Measurements from ENCODE around the gene FAM227A.

Gene FAM227A

GRCh38 chr22:38656256-38657044, at the start of gene FAM227A, which contains the start of gene CBY1:
Gene FAM227A, minus strand, starts transcription at chr22:38656392. Its CDS starts 6,224 bp downstream, at chr22:38650168.
Gene CBY1, plus strand, starts transcription at chr22:38656638. Its CDS starts 11,417 bp downstream, at chr22:38668055.
- Histone ChIP-seq H3K27me3 (ENCODE audit: control insufficient read depth, insufficient read depth, low read length) (no peaks in the 10 kb centered on the region), H3K9me3 (ENCODE audit: control insufficient read depth, insufficient read depth, low read length) (no peaks in the 10 kb centered on the region), H3K4me1 (ENCODE audit: control insufficient read depth, insufficient read depth, low read length) (peaks cover 3% of the 10 kb centered on the region), H3K4me3 (ENCODE audit: low read depth, low read length) (peak within 1 kb of the TSS; percentile 89), H3K36me3 (ENCODE audit: control insufficient read depth, insufficient read depth, low read length) (no peaks in the 10 kb centered on the region), H3K9ac (ENCODE audit: low read depth, low read length) (peak within 1 kb of the TSS; percentile 99)

GRCh38 chr22:38705235-38706100, 49.3 kb upstream of the FAM227A start, which contains the start of gene GTPBP1:
Gene GTPBP1, plus strand, starts transcription at chr22:38705944. Its CDS starts 12 bp downstream, at chr22:38705956.
- Histone ChIP-seq H3K9ac (ENCODE audit: low read depth, low read length) (peak within 1 kb of the TSS; percentile 87), H3K27me3 (ENCODE audit: control insufficient read depth, insufficient read depth, low read length) (no peaks in the 10 kb centered on the region), H3K9me3 (ENCODE audit: control insufficient read depth, insufficient read depth, low read length) (no peaks in the 10 kb centered on the region), H3K4me1 (ENCODE audit: control insufficient read depth, insufficient read depth, low read length) (peaks cover 26% of the 10 kb centered on the region), H3K4me3 (ENCODE audit: low read depth, low read length) (peak within 1 kb of the TSS; percentile 82), H3K36me3 (ENCODE audit: control insufficient read depth, insufficient read depth, low read length) (no peaks in the 10 kb centered on the region)

- H3K4me1 ChIP-seq (ENCODE audit: control insufficient read depth, insufficient read depth, low read length) = peaks cover 26% of the 10 kb centered on the region
- H3K4me3 ChIP-seq (ENCODE audit: low read depth, low read length) = peak overlapping the region; percentile 45
- H3K36me3 ChIP-seq (ENCODE audit: control insufficient read depth, insufficient read depth, low read length) = no peaks in the 10 kb centered on the region
- H3K9ac ChIP-seq (ENCODE audit: low read depth, low read length) = no peak overlapping the region
- no peaks in the 10 kb centered on the region for H3K27me3 ChIP-seq (ENCODE audit: control insufficient read depth, insufficient read depth, low read length)
- no peaks in the 10 kb centered on the region for H3K9me3 ChIP-seq (ENCODE audit: control insufficient read depth, insufficient read depth, low read length)
Measured at GRCh38 chr22:38704654-38705234, 48.6 kb upstream of the FAM227A start.

GRCh38 chr22:38700789-38701628, 44.8 kb upstream of the FAM227A start, which contains the start of gene JOSD1:
Gene JOSD1, minus strand, starts transcription at chr22:38700943. Its CDS starts 956 bp downstream, at chr22:38699987.
- H3K9me3 ChIP-seq (ENCODE audit: control insufficient read depth, insufficient read depth, low read length) = no peaks in the 10 kb centered on the region
- peak within 1 kb of the TSS; percentile 89 for H3K4me3 ChIP-seq (ENCODE audit: low read depth, low read length)
- H3K4me1 ChIP-seq (ENCODE audit: control insufficient read depth, insufficient read depth, low read length) = peaks cover 18% of the 10 kb centered on the region
- H3K9ac ChIP-seq (ENCODE audit: low read depth, low read length) = peak within 1 kb of the TSS; percentile 81
- H3K27me3 ChIP-seq (ENCODE audit: control insufficient read depth, insufficient read depth, low read length) = no peaks in the 10 kb centered on the region
- H3K36me3 ChIP-seq (ENCODE audit: control insufficient read depth, insufficient read depth, low read length) = no peaks in the 10 kb centered on the region

- H3K9ac ChIP-seq (ENCODE audit: low read depth, low read length) = peak overlapping the region; percentile 79
- no peaks in the 10 kb centered on the region for H3K36me3 ChIP-seq (ENCODE audit: control insufficient read depth, insufficient read depth, low read length)
- peaks cover 18% of the 10 kb centered on the region for H3K4me1 ChIP-seq (ENCODE audit: control insufficient read depth, insufficient read depth, low read length)
- H3K27me3 ChIP-seq (ENCODE audit: control insufficient read depth, insufficient read depth, low read length) = no peaks in the 10 kb centered on the region
- peak overlapping the region; percentile 89 for H3K4me3 ChIP-seq (ENCODE audit: low read depth, low read length)
- H3K9me3 ChIP-seq (ENCODE audit: control insufficient read depth, insufficient read depth, low read length) = no peaks in the 10 kb centered on the region
Measured at GRCh38 chr22:38700270-38700788, 44.1 kb upstream of the FAM227A start.

GRCh38 chr22:38699784-38700183, 43.6 kb upstream of the FAM227A start:
- Histone ChIP-seq H3K4me1 (ENCODE audit: control insufficient read depth, insufficient read depth, low read length) (peaks cover 15% of the 10 kb centered on the region), H3K9me3 (ENCODE audit: control insufficient read depth, insufficient read depth, low read length) (no peaks in the 10 kb centered on the region)

GRCh38 chr22:38699143-38699542, 43.0 kb upstream of the FAM227A start:
- no peaks in the 10 kb centered on the region for H3K27me3 ChIP-seq (ENCODE audit: control insufficient read depth, insufficient read depth, low read length)
- H3K9ac ChIP-seq (ENCODE audit: low read depth, low read length) = no peak overlapping the region
- H3K4me1 ChIP-seq (ENCODE audit: control insufficient read depth, insufficient read depth, low read length) = peaks cover 13% of the 10 kb centered on the region
- no peaks in the 10 kb centered on the region for H3K9me3 ChIP-seq (ENCODE audit: control insufficient read depth, insufficient read depth, low read length)
- H3K4me3 ChIP-seq (ENCODE audit: low read depth, low read length) = peak overlapping the region; percentile 89
- H3K36me3 ChIP-seq (ENCODE audit: control insufficient read depth, insufficient read depth, low read length) = no peaks in the 10 kb centered on the region

More at GRCh38 chr22:38699784-38700183, 43.6 kb upstream of the FAM227A start:
- H3K4me3 ChIP-seq (ENCODE audit: low read depth, low read length) = peak overlapping the region; percentile 89
- H3K36me3 ChIP-seq (ENCODE audit: control insufficient read depth, insufficient read depth, low read length) = no peaks in the 10 kb centered on the region
- no peaks in the 10 kb centered on the region for H3K27me3 ChIP-seq (ENCODE audit: control insufficient read depth, insufficient read depth, low read length)
- H3K9ac ChIP-seq (ENCODE audit: low read depth, low read length) = peak overlapping the region; percentile 79

- H3K4me3 ChIP-seq (ENCODE audit: low read depth, low read length) = peak overlapping the region; percentile 89
- no peaks in the 10 kb centered on the region for H3K36me3 ChIP-seq (ENCODE audit: control insufficient read depth, insufficient read depth, low read length)
- H3K9me3 ChIP-seq (ENCODE audit: control insufficient read depth, insufficient read depth, low read length) = no peaks in the 10 kb centered on the region
- peaks cover 13% of the 10 kb centered on the region for H3K4me1 ChIP-seq (ENCODE audit: control insufficient read depth, insufficient read depth, low read length)
- H3K9ac ChIP-seq (ENCODE audit: low read depth, low read length) = no peak overlapping the region
- H3K27me3 ChIP-seq (ENCODE audit: control insufficient read depth, insufficient read depth, low read length) = no peaks in the 10 kb centered on the region
Measured at GRCh38 chr22:38698407-38699094, 42.4 kb upstream of the FAM227A start.

- Histone ChIP-seq H3K9me3 (ENCODE audit: control insufficient read depth, insufficient read depth, low read length) (no peaks in the 10 kb centered on the region), H3K4me3 (ENCODE audit: low read depth, low read length) (no peak overlapping the region), H3K36me3 (ENCODE audit: control insufficient read depth, insufficient read depth, low read length) (no peaks in the 10 kb centered on the region), H3K27me3 (ENCODE audit: control insufficient read depth, insufficient read depth, low read length) (no peaks in the 10 kb centered on the region), H3K9ac (ENCODE audit: low read depth, low read length) (no peak overlapping the region), H3K4me1 (ENCODE audit: control insufficient read depth, insufficient read depth, low read length) (peaks cover 7% of the 10 kb centered on the region)
Measured at GRCh38 chr22:38697425-38698089, 41.4 kb upstream of the FAM227A start.
